Measurements from ENCODE around the gene KRT14.
"Not testable (repeated sequence)": the region's sequence is repeated elsewhere in the genome, so short reads cannot be mapped to it uniquely, and the experiment has no call there.

The KRT14 gene

DNA sequence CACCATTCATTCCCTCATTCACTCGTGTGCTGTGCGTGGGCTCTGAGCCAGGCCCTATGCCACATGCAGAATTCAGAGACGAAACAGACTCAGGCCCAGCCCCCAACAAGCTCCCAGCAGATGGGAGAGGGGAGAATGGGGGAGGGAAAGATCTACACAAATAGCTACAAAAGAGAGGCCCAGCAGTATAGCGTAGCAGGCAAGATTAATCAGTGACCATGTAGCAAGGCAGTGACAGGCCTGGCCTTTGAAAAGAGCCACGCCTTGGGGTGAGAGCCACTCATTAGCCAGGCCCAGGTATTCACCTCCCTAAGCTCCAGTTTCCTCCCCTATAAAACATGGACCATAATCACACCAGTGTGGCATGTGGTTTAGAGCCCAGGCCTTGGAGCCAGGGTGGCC lies 42.2 kb downstream of the KRT14 start:
- Histone ChIP-seq H3K9me3 (replicated peaks in 1 of 2; ENCODE audit: control insufficient read depth in 2 of 2, insufficient read depth in 1 of 2, low read depth in 1 of 2, low read length in 2 of 2) (peaks cover 0 to 2% of the 10 kb centered on the region in 2 donors), H4K8ac (ENCODE audit: low read depth, low read length) (no peak overlapping the region), H3K4ac (ENCODE audit: low read length) (no peak overlapping the region), H4K91ac (ENCODE audit: low read depth, low read length, poor library complexity) (no peak overlapping the region), H3K14ac (ENCODE audit: low read length) (no peak overlapping the region), H3K4me3 (ENCODE audit: low read length in 2 of 2) (no peak overlapping the region), H3K4me2 (ENCODE audit: insufficient read depth, low read length, poor library complexity, severe bottlenecking) (no peak overlapping the region), H2BK120ac (ENCODE audit: low read depth, low read length) (no peak overlapping the region), H3K18ac (ENCODE audit: low read length) (peak overlapping the region; percentile 1), H2AK5ac (ENCODE audit: low read depth, low read length) (no peak overlapping the region), H3K9ac (ENCODE audit: low read depth, low read length, poor library complexity) (no peak overlapping the region), H2BK15ac (ENCODE audit: low read length) (no peak overlapping the region), H2BK12ac (ENCODE audit: low read length) (no peak overlapping the region), H3K27me3 (ENCODE audit: control insufficient read depth in 3 of 3, insufficient read depth in 3 of 3, low read depth in 1 of 3, low read length in 3 of 3) (peaks cover 0 to 8% (median 0%) of the 10 kb centered on the region in 3 experiments), H3K79me1 (ENCODE audit: low read depth, low read length) (no peaks in the 10 kb centered on the region), H3K23ac (ENCODE audit: low read depth, low read length, poor library complexity) (no peak overlapping the region), H2BK5ac (ENCODE audit: low read length) (no peak overlapping the region), H3K27ac (replicated peaks; ENCODE audit: low read length) (peak overlapping the region; percentile 58), H3K4me1 (ENCODE audit: control insufficient read depth in 2 of 2, insufficient read depth in 1 of 2, low read depth in 1 of 2, low read length in 2 of 2) (peaks cover 2 to 19% of the 10 kb centered on the region in 2 donors), H2AFZ (ENCODE audit: low read length) (no peak overlapping the region), H3K36me3 (replicated peaks in 1 of 2; ENCODE audit: control insufficient read depth in 2 of 2, insufficient read depth in 2 of 2, low read length in 2 of 2) (no peaks in the 10 kb centered on the region)
- DNase-seq (ENCODE audit: low spot score) = no peak
- no CpG with 5 or more reads among the region's 5 CpGs for WGBS, 2 donors (ENCODE audit: extremely low coverage in 2 of 2, insufficient read length in 2 of 2, insufficient replicate concordance in 1 of 2)

DNA sequence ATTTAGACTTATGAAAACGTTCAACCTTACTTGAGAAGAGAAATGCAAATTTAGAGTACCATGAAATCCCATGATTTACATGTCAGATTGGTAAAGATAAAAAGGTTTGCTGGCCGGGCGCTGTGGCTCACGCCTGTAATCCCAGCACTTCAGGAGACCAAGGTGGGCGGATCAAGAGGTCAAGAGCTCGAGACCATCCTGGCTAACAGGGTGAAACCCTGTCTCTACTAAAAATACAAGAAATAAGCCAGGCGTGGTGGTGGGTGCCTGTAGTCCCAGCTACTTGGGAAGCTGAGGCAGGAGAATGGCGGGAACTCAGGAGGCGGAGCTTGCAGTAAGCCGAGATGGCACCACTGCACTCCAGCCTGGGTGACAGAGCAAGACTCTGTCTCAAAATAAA lies 43.9 kb downstream of the KRT14 start:
- H3K23ac ChIP-seq (ENCODE audit: low read depth, low read length, poor library complexity); H3K9me3 ChIP-seq (replicated peaks in 1 of 2; ENCODE audit: control insufficient read depth in 2 of 2, insufficient read depth in 1 of 2, low read depth in 1 of 2, low read length in 2 of 2); H2BK15ac ChIP-seq (ENCODE audit: low read length); H4K91ac ChIP-seq (ENCODE audit: low read depth, low read length, poor library complexity); H2BK120ac ChIP-seq (ENCODE audit: low read depth, low read length); H3K27me3 ChIP-seq (ENCODE audit: control insufficient read depth in 3 of 3, insufficient read depth in 3 of 3, low read depth in 1 of 3, low read length in 3 of 3); H2AFZ ChIP-seq (ENCODE audit: low read length); H3K4me3 ChIP-seq (ENCODE audit: low read length in 2 of 2); H2BK12ac ChIP-seq (ENCODE audit: low read length); H3K79me1 ChIP-seq (ENCODE audit: low read depth, low read length); H2AK5ac ChIP-seq (ENCODE audit: low read depth, low read length); H3K4ac ChIP-seq (ENCODE audit: low read length); H3K18ac ChIP-seq (ENCODE audit: low read length); H3K14ac ChIP-seq (ENCODE audit: low read length); H3K9ac ChIP-seq (ENCODE audit: low read depth, low read length, poor library complexity); H2BK5ac ChIP-seq (ENCODE audit: low read length); H4K8ac ChIP-seq (ENCODE audit: low read depth, low read length); H3K4me2 ChIP-seq (ENCODE audit: insufficient read depth, low read length, poor library complexity, severe bottlenecking); DNase-seq (ENCODE audit: low spot score); H3K36me3 ChIP-seq (replicated peaks in 1 of 2; ENCODE audit: control insufficient read depth in 2 of 2, insufficient read depth in 2 of 2, low read length in 2 of 2); H3K27ac ChIP-seq (replicated peaks; ENCODE audit: low read length): not testable (repeated sequence)
- no CpG with 5 or more reads among the region's 10 CpGs for WGBS, 2 donors (ENCODE audit: extremely low coverage in 2 of 2, insufficient read length in 2 of 2, insufficient replicate concordance in 1 of 2)
- H3K4me1 ChIP-seq (ENCODE audit: control insufficient read depth in 2 of 2, insufficient read depth in 1 of 2, low read depth in 1 of 2, low read length in 2 of 2) = peaks cover 0 to 21% of the 10 kb centered on the region in 2 donors

DNA sequence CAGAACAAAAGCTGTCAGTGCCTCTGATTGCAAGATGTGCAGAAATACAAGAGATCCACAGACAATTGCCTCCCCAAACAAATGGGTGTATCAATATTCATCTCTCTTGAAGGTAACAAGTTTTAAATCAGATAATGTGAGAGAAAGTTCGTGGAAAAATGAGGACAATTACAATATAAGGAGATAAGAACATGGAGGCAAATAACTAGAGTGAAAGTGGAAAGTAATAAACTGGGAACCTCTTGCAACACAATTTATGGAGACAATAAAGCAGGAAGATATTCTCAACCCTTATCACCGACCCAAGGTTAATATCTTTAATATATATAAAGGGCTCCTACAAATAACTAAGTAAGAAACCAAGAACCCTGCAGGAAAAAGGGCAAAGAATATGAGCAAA lies 44.3 kb downstream of the KRT14 start:
- no peaks in the 10 kb centered on the region for H3K36me3 ChIP-seq (replicated peaks in 1 of 2; ENCODE audit: control insufficient read depth in 2 of 2, insufficient read depth in 2 of 2, low read length in 2 of 2)
- H3K9me3 ChIP-seq (replicated peaks in 1 of 2; ENCODE audit: control insufficient read depth in 2 of 2, insufficient read depth in 1 of 2, low read depth in 1 of 2, low read length in 2 of 2) = peaks cover 0 to 2% of the 10 kb centered on the region in 2 donors
- H3K14ac ChIP-seq (ENCODE audit: low read length) = no peak overlapping the region
- no peak overlapping the region for H4K8ac ChIP-seq (ENCODE audit: low read depth, low read length)
- H2BK12ac ChIP-seq (ENCODE audit: low read length) = no peak overlapping the region
- no peak overlapping the region for H4K91ac ChIP-seq (ENCODE audit: low read depth, low read length, poor library complexity)
- no peak overlapping the region for H3K27ac ChIP-seq (replicated peaks; ENCODE audit: low read length)
- H2AK5ac ChIP-seq (ENCODE audit: low read depth, low read length) = no peak overlapping the region
- H3K18ac ChIP-seq (ENCODE audit: low read length) = no peak overlapping the region
- H3K27me3 ChIP-seq (ENCODE audit: control insufficient read depth in 3 of 3, insufficient read depth in 3 of 3, low read depth in 1 of 3, low read length in 3 of 3) = peaks cover 0 to 8% (median 0%) of the 10 kb centered on the region in 3 experiments
- WGBS, 2 donors (ENCODE audit: extremely low coverage in 2 of 2, insufficient read length in 2 of 2, insufficient replicate concordance in 1 of 2) = no CpG with 5 or more reads among the region's 2 CpGs
- no peak overlapping the region for H3K4me2 ChIP-seq (ENCODE audit: insufficient read depth, low read length, poor library complexity, severe bottlenecking)
- no peak overlapping the region for H3K4ac ChIP-seq (ENCODE audit: low read length)
- H3K4me3 ChIP-seq (ENCODE audit: low read length in 2 of 2) = no peak overlapping the region
- H2BK5ac ChIP-seq (ENCODE audit: low read length) = no peak overlapping the region
- H2BK120ac ChIP-seq (ENCODE audit: low read depth, low read length) = no peak overlapping the region
- H3K79me1 ChIP-seq (ENCODE audit: low read depth, low read length) = no peaks in the 10 kb centered on the region
- H2AFZ ChIP-seq (ENCODE audit: low read length) = no peak overlapping the region
- H3K4me1 ChIP-seq (ENCODE audit: control insufficient read depth in 2 of 2, insufficient read depth in 1 of 2, low read depth in 1 of 2, low read length in 2 of 2) = peaks cover 0 to 17% of the 10 kb centered on the region in 2 donors
- H3K23ac ChIP-seq (ENCODE audit: low read depth, low read length, poor library complexity) = no peak overlapping the region
- no peak overlapping the region for H2BK15ac ChIP-seq (ENCODE audit: low read length)
- H3K9ac ChIP-seq (ENCODE audit: low read depth, low read length, poor library complexity) = no peak overlapping the region
- no peak for DNase-seq (ENCODE audit: low spot score)

DNA sequence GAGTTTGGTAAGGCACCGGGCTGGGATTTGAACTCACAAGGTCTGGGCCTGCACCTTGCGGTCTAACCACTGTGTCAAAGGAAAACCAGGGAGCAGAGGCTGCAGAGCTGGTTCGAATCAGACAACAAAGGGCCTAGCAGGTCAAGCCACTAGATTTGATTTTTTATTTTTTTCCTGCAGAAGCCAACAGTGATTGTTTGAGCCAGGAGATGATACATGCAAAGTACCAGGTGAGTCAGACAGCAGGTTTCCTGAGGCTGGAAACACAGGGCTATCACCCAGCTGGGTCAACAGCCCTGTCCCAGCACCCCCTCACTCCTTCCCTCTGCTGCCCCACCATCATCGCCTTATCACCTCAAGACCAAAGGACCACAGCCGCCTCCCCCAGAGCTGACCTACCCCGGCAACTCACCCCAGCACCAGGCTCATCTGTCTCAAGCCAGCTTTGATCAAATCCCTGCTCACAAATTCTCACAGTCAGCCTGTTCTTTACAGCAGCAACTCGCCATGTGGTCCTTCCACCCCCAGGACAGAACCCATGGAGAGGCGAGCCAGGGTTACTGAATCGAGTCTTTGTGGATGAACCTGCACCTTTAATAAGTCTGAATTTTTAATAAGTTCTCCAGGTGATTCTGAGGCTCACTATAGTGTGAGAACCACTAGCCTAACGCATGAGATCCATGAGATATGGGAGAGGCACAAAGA lies 45.6 kb downstream of the KRT14 start:
- peak overlapping the region; percentile 35 for H2BK120ac ChIP-seq (ENCODE audit: low read depth, low read length)
- H3K27me3 ChIP-seq (ENCODE audit: control insufficient read depth in 3 of 3, insufficient read depth in 3 of 3, low read depth in 1 of 3, low read length in 3 of 3) = peaks cover 0 to 5% (median 0%) of the 10 kb centered on the region in 3 experiments
- H3K4me1 ChIP-seq (ENCODE audit: control insufficient read depth in 2 of 2, insufficient read depth in 1 of 2, low read depth in 1 of 2, low read length in 2 of 2) = peaks cover 0 to 17% of the 10 kb centered on the region in 2 donors
- H2BK12ac ChIP-seq (ENCODE audit: low read length) = no peak overlapping the region
- H3K27ac ChIP-seq (replicated peaks; ENCODE audit: low read length) = no peak overlapping the region
- DNase-seq (ENCODE audit: low spot score) = no peak
- peak overlapping the region; percentile 3 for H2BK5ac ChIP-seq (ENCODE audit: low read length)
- H4K8ac ChIP-seq (ENCODE audit: low read depth, low read length) = no peak overlapping the region
- peaks cover 0 to 2% of the 10 kb centered on the region in 2 donors for H3K9me3 ChIP-seq (replicated peaks in 1 of 2; ENCODE audit: control insufficient read depth in 2 of 2, insufficient read depth in 1 of 2, low read depth in 1 of 2, low read length in 2 of 2)
- no peak overlapping the region for H4K91ac ChIP-seq (ENCODE audit: low read depth, low read length, poor library complexity)
- no peak overlapping the region for H3K9ac ChIP-seq (ENCODE audit: low read depth, low read length, poor library complexity)
- H3K79me1 ChIP-seq (ENCODE audit: low read depth, low read length) = no peaks in the 10 kb centered on the region
- H2BK15ac ChIP-seq (ENCODE audit: low read length) = no peak overlapping the region
- H3K36me3 ChIP-seq (replicated peaks in 1 of 2; ENCODE audit: control insufficient read depth in 2 of 2, insufficient read depth in 2 of 2, low read length in 2 of 2) = no peaks in the 10 kb centered on the region
- H3K18ac ChIP-seq (ENCODE audit: low read length) = peak overlapping the region; percentile 7
- WGBS, 2 donors (ENCODE audit: extremely low coverage in 2 of 2, insufficient read length in 2 of 2, insufficient replicate concordance in 1 of 2) = no CpG with 5 or more reads among the region's 10 CpGs
- H3K23ac ChIP-seq (ENCODE audit: low read depth, low read length, poor library complexity) = no peak overlapping the region
- H3K14ac ChIP-seq (ENCODE audit: low read length) = no peak overlapping the region
- no peak overlapping the region for H3K4me2 ChIP-seq (ENCODE audit: insufficient read depth, low read length, poor library complexity, severe bottlenecking)
- no peak overlapping the region for H3K4me3 ChIP-seq (ENCODE audit: low read length in 2 of 2)
- H3K4ac ChIP-seq (ENCODE audit: low read length) = no peak overlapping the region
- no peak overlapping the region for H2AFZ ChIP-seq (ENCODE audit: low read length)
- peak overlapping the region; percentile 32 for H2AK5ac ChIP-seq (ENCODE audit: low read depth, low read length)

Measured in neuronal stem cell (in vitro differentiated cells).